IMR-90 (cell line): Measurements from ENCODE around the gene NHSL1. TPM values are rescaled to one million over a fixed set of nuclear protein-coding genes. Genes with fewer than 3 reads are reported as not detected.

Source experiments
- ATAC-seq: fragments of 200-7000 bp; cut with Tn5 transposase; 2 replicates; pipeline ENCODE4 v1.9.1; 2020; ENCODE audit warnings: low read depth, mild to moderate bottlenecking, moderate library complexity
- BruUV-seq: library from RNA; stranded (reverse); fragments of 400-500 nt; replicated peaks from 2 replicates; lab custom pipeline; 2021; lab: Mats Ljungman, UMichigan
- CTCF ChIA-PET: fragments of 300-600 bp; formaldehyde crosslinking; extraction: SDS; loops from one replicate; lab custom pipeline; 2021; ENCODE audit warnings: antibody characterized with exemption; lab: Yijun Ruan, JAX
- POLR2A ChIA-PET: fragments of 300-600 bp; sonication (Branson Sonifier 250); formaldehyde crosslinking; loops from one replicate; lab custom pipeline; 2022; ENCODE audit warnings: antibody characterized with exemption; ENCODE audit not compliant: unreplicated experiment; lab: Charles Lee
- DNase-seq: peaks from one replicate; pipeline ENCODE4 v3.0.0; 2013
- H2AFZ ChIP-seq: replicated peaks from 2 replicates; pipeline ENCODE3; 2013; ENCODE audit warnings: low read length, mild to moderate bottlenecking; ENCODE audit not compliant: poor library complexity
- H2AK5ac ChIP-seq: 2 replicates; pipeline ENCODE4 v1.6.1; 2013; ENCODE audit warnings: low read depth, low read length, inconsistent platforms
- H2AK9ac ChIP-seq: replicated peaks from 2 replicates; pipeline ENCODE3; 2013; ENCODE audit warnings: mild to moderate bottlenecking, low read depth, low read length, moderate library complexity; ENCODE audit not compliant: poor library complexity
- H2BK120ac ChIP-seq: 2 replicates; pipeline ENCODE4 v1.6.1; 2013; ENCODE audit warnings: low read depth, low read length, inconsistent platforms
- H2BK15ac ChIP-seq: 3 replicates; pipeline ENCODE4 v1.6.1; 2013; ENCODE audit warnings: low read depth, low read length, inconsistent platforms
- H2BK20ac ChIP-seq: 2 replicates; pipeline ENCODE4 v1.6.1; 2013; ENCODE audit warnings: low read depth, mild to moderate bottlenecking, inconsistent platforms, low read length, moderate library complexity
- H2BK5ac ChIP-seq: 2 replicates; pipeline ENCODE4 v1.6.1; 2013; ENCODE audit warnings: mild to moderate bottlenecking, low read depth, low read length, inconsistent platforms; ENCODE audit not compliant: poor library complexity, severe bottlenecking
- H3K14ac ChIP-seq: replicated peaks from 2 replicates; pipeline ENCODE4 v1.6.1; 2013; ENCODE audit warnings: low read depth, low read length, inconsistent platforms
- H3K18ac ChIP-seq: 2 replicates; pipeline ENCODE4 v1.6.1; 2013; ENCODE audit warnings: low read depth, low read length, control low read depth
- H3K23ac ChIP-seq: 2 replicates; pipeline ENCODE4 v1.6.1; 2013; ENCODE audit warnings: low read depth, low read length, inconsistent platforms
- H3K27ac ChIP-seq: 2 replicates; pipeline ENCODE4 v1.5.1; 2013; ENCODE audit warnings: mild to moderate bottlenecking, control low read depth, low read length; ENCODE audit not compliant: insufficient read depth
- H3K27me3 ChIP-seq: 2 replicates; pipeline ENCODE4 v1.6.1; 2013; ENCODE audit warnings: low read length; ENCODE audit not compliant: control insufficient read depth, insufficient read depth
- H3K36me3 ChIP-seq: 2 replicates; pipeline ENCODE4 v1.6.1; 2013; ENCODE audit warnings: low read length, mixed read lengths; ENCODE audit not compliant: control insufficient read depth, insufficient read depth
- H3K4ac ChIP-seq: 2 replicates; pipeline ENCODE4 v1.6.1; 2013; ENCODE audit warnings: low read depth, low read length, inconsistent platforms
- H3K4me1 ChIP-seq: 2 replicates; pipeline ENCODE4 v1.6.1; 2013; ENCODE audit warnings: low read length, mixed read lengths; ENCODE audit not compliant: control insufficient read depth, insufficient read depth
- H3K4me2 ChIP-seq: 2 replicates; pipeline ENCODE4 v1.6.1; 2013; ENCODE audit warnings: low read depth, mild to moderate bottlenecking, control low read depth, low read length, moderate library complexity
- H3K4me3 ChIP-seq: 2 replicates; pipeline ENCODE4 v1.5.1; 2013; ENCODE audit warnings: low read depth, mild to moderate bottlenecking, control low read depth, low read length, moderate library complexity; ENCODE audit not compliant: insufficient read depth
- H3K56ac ChIP-seq: 2 replicates; pipeline ENCODE4 v1.6.1; 2013; ENCODE audit warnings: low read length, inconsistent platforms; ENCODE audit not compliant: insufficient read depth; ENCODE audit errors: extremely low read depth
- H3K79me1 ChIP-seq, 2 experiments: 2 replicates each; pipeline ENCODE4 v1.6.1; 2013; ENCODE audit warnings: low read length in 2 of 2, inconsistent platforms in 1 of 2, low read depth in 1 of 2
- H3K9ac ChIP-seq: 2 replicates; pipeline ENCODE4 v1.6.1; 2013; ENCODE audit warnings: low read depth, low read length, control low read depth
- H3K9me1 ChIP-seq: 2 replicates; pipeline ENCODE4 v1.6.1; 2013; ENCODE audit warnings: low read length, inconsistent platforms; ENCODE audit not compliant: insufficient read depth
- H3K9me3 ChIP-seq: 2 replicates; pipeline ENCODE4 v1.6.1; 2013; ENCODE audit warnings: low read length; ENCODE audit not compliant: control insufficient read depth, insufficient read depth
- H4K20me1 ChIP-seq: 2 replicates; pipeline ENCODE4 v1.6.1; 2013; ENCODE audit warnings: low read length, inconsistent platforms; ENCODE audit not compliant: insufficient read depth
- H4K5ac ChIP-seq: 2 replicates; pipeline ENCODE4 v1.6.1; 2013; ENCODE audit warnings: mild to moderate bottlenecking, low read depth, low read length, control low read depth
- H4K8ac ChIP-seq, 2 experiments: 2 replicates each; pipeline ENCODE4 v1.6.1; 2013; ENCODE audit warnings: low read depth in 2 of 2, low read length in 2 of 2, control low read depth in 1 of 2, inconsistent platforms in 1 of 2
- H4K91ac ChIP-seq: 2 replicates; pipeline ENCODE4 v1.6.1; 2013; ENCODE audit warnings: low read depth, low read length, inconsistent platforms; ENCODE audit not compliant: insufficient read depth
- BHLHE40 ChIP-seq: fragments of 150-350 bp; IDR thresholded peaks from 2 replicates; pipeline ENCODE4 v1.6.1; 2016; ENCODE audit warnings: mild to moderate bottlenecking, low read depth, low read length
- CEBPB ChIP-seq: IDR thresholded peaks from 2 replicates; pipeline ENCODE4 v1.6.1; 2012; ENCODE audit warnings: low read depth, low read length, improper control_type of control experiment
- CHD1 ChIP-seq: IDR thresholded peaks from 2 replicates; pipeline ENCODE4 v1.6.1; 2012; ENCODE audit warnings: low read depth, low read length, improper control_type of control experiment
- CTCF ChIP-seq: conservative IDR thresholded peaks from 2 replicates; pipeline ENCODE4 v1.5.1; 2012; ENCODE audit warnings: mild to moderate bottlenecking, low read depth, low read length, improper control_type of control experiment
- ELK1 ChIP-seq: fragments of 150-350 bp; IDR thresholded peaks from 2 replicates; pipeline ENCODE4 v1.6.1; 2016; ENCODE audit warnings: low read depth, mild to moderate bottlenecking, low read length, moderate library complexity, borderline replicate concordance
- FOS ChIP-seq: fragments of 150-350 bp; IDR thresholded peaks from 2 replicates; pipeline ENCODE4 v1.6.1; 2016; ENCODE audit warnings: low read depth, low read length
- MAFK ChIP-seq: IDR thresholded peaks from 2 replicates; pipeline ENCODE4 v1.6.1; 2012; ENCODE audit warnings: low read depth, low read length, improper control_type of control experiment
- MAZ ChIP-seq: IDR thresholded peaks from 2 replicates; pipeline ENCODE4 v1.6.1; 2012; ENCODE audit warnings: low read depth, mild to moderate bottlenecking, low read length, improper control_type of control experiment, moderate library complexity, borderline replicate concordance
- MXI1 ChIP-seq: IDR thresholded peaks from 2 replicates; pipeline ENCODE4 v1.6.1; 2012; ENCODE audit warnings: low read depth, mild to moderate bottlenecking, low read length, moderate library complexity, borderline replicate concordance
- NFE2L2 ChIP-seq: fragments of 150-350 bp; IDR thresholded peaks from 2 replicates; pipeline ENCODE4 v1.6.1; 2016; ENCODE audit warnings: low read depth, mild to moderate bottlenecking, low read length
- POLR2A ChIP-seq: IDR thresholded peaks from 2 replicates; pipeline ENCODE4 v1.6.1; 2012; ENCODE audit warnings: mild to moderate bottlenecking, low read depth, low read length
- RAD21 ChIP-seq: IDR thresholded peaks from 2 replicates; pipeline ENCODE4 v1.6.1; 2012; ENCODE audit warnings: low read length, improper control_type of control experiment
- RCOR1 ChIP-seq: IDR thresholded peaks from 2 replicates; pipeline ENCODE4 v1.6.1; 2012; ENCODE audit warnings: mild to moderate bottlenecking, low read length, improper control_type of control experiment; ENCODE audit not compliant: insufficient replicate concordance
- RFX5 ChIP-seq: IDR thresholded peaks from 2 replicates; pipeline ENCODE4 v1.8.0; 2012; ENCODE audit warnings: low read depth, mild to moderate bottlenecking, low read length, moderate library complexity
- SMC3 ChIP-seq: fragments of 150-350 bp; IDR thresholded peaks from 2 replicates; pipeline ENCODE4 v1.6.1; 2016; ENCODE audit warnings: low read depth, mild to moderate bottlenecking, antibody characterized with exemption, low read length, moderate library complexity
- USF2 ChIP-seq: fragments of 150-350 bp; IDR thresholded peaks from 2 replicates; pipeline ENCODE4 v1.6.1; 2017; ENCODE audit warnings: mild to moderate bottlenecking, antibody characterized with exemption, low read length, low read depth
- dilution Hi-C: fragments of 300-500 bp; cut with HindIII; formaldehyde crosslinking; loops from one replicate; pipeline ENCODE4 v1.14.3; 2018; ENCODE audit warnings: low sequenced_read_pairs; ENCODE audit not compliant: unreplicated experiment
- in situ Hi-C: fragments of 300-500 bp; cut with MboI; formaldehyde crosslinking; loops from 3 replicates; pipeline ENCODE4 v1.14.3; 2019; ENCODE audit warnings: low sequenced_read_pairs, inconsistent platforms, mixed read lengths
- intact Hi-C: fragments of 100-400 bp; cut with micrococcal nuclease; formaldehyde crosslinking; loops from 2 replicates; pipeline ENCODE4 v1.10.0; 2022
- polyA plus RNA-seq, 3 experiments: library from polyadenylated mRNA; depleted of rRNA; stranded (reverse); fragments of >200 nt; gene quantifications; 2 replicates each; pipeline ENCODE4 v1.2.3, GENCODE V29; 2012; ENCODE audit warnings: low replicate concordance in 1 of 3
- total RNA-seq: library from RNA; depleted of rRNA; stranded (reverse); fragments of >200 nt; gene quantifications from 2 replicates; pipeline ENCODE4 v1.2.3, GENCODE V29; 2012

The NHSL1 gene
- total and polyA plus RNA-seq, 2 of the 4 experiments (the other 2 are of a cell fraction), result 5.6 to 7.2 TPM

- Histone ChIP-seq H3K56ac (no peak overlapping the region), H3K18ac (no peak overlapping the region), H4K5ac (no peak overlapping the region), H2BK20ac (no peak overlapping the region), H2AK5ac (no peak overlapping the region), H3K27ac (no peak overlapping the region), H4K20me1 (no peaks in the 10 kb centered on the region), H3K4me1 (no peaks in the 10 kb centered on the region), H3K4me2 (no peak overlapping the region), H3K9me1 (0 out of 2 replicates have a peak, but pooled peaks cover 2% of the 10 kb centered on the region), H2AFZ (no peak overlapping the region), H3K9me3 (no peaks in the 10 kb centered on the region), H3K23ac (no peak overlapping the region), H2BK120ac (no peak overlapping the region), H2BK5ac (no peak overlapping the region), H4K8ac (no peak overlapping the region), H3K36me3 (no peaks in the 10 kb centered on the region), H2AK9ac (no peak overlapping the region), H3K9ac (no peak overlapping the region), H4K91ac (no peak overlapping the region), H3K27me3 (no peaks in the 10 kb centered on the region), H3K4ac (no peak overlapping the region), H3K4me3 (no peak overlapping the region), H3K14ac (no peak overlapping the region), H3K79me1 (peaks cover 5 to 7% of the 10 kb centered on the region in 2 experiments; a peak in 2 of 4 replicates), H2BK15ac (no peak overlapping the region)
- POLR2A ChIA-PET, result no interaction called here
- dilution Hi-C loops, result no loop called here
- DNase-seq (no peak), ATAC-seq (no peak)
- TF ChIP-seq CEBPB (no peak), RFX5 (no peak), MXI1 (no peak), CTCF (no peak), MAFK (no peak), RAD21 (no peak), USF2 (no peak), BHLHE40 (no peak), CHD1 (no peak), RCOR1 (no peak), SMC3 (no peak), MAZ (no peak), ELK1 (no peak), NFE2L2 (no peak), POLR2A (no peak), FOS (no peak)
- no TSS peak for BruUV-seq
- intact Hi-C loops, result no loop called here
- in situ Hi-C loops, result no loop called here
- CTCF ChIA-PET, result interaction anchor here (0.6 kb wide), 1 partner anchor 198 kb away, joined by 3 read pairs; no protein-coding TSS in a partner anchor
These were observed 23.2 kb downstream of the NHSL1 start for GRCh38 chr6:138476116-138476515.
